ENCODE measurements around the gene IGF1R.

DNA sequence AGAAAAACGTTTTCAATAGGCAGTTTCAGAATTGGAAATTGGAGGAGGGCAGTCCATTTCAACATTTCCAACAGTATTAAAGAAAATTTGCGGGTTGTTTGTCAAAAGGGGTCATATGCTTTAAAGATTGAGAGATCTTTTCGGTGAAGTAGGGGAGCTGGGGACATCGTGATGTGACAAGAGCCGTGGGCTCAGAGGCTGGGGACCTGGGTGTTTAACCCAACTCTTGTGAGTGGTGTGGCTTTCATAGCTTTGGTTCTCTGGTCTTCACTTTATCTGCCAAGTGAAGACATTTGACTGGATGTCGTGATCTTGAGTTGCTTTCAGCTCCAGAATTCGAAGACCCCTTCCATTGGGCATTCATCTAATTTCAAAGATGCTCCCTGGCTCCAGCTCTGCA, 226.0 kb downstream of the IGF1R start:
- no peak for TF ChIP-seq POLR2A (IDR thresholded peaks at IDR 0.05)
- TF ChIP-seq EP300 (IDR thresholded peaks at IDR 0.05): no peak
- TF ChIP-seq POLR2AphosphoS5 (IDR thresholded peaks at IDR 0.05): no peak
- TF ChIP-seq CTCF (IDR thresholded peaks at IDR 0.05): no peak

Data from suprapubic skin (tissue), 4 donors.